Posterior cingulate gyrus (tissue), 11 donors: ENCODE measurements around the gene STIM2.

ENCODE experiments used
- DNase-seq, 10 donors: peaks; one replicate each; pipeline versions ENCODE4 v3.0.0 to v3.0.0-alpha.2; 2020 to 2021; ENCODE audit warnings: mixed read lengths in 3 of 10
- intact Hi-C: fragments of 100-400 bp; cut with DNase I; formaldehyde crosslinking; loops from one replicate; pipeline ENCODE4 v1.15.1; 2023

STIM2 gene

DNA sequence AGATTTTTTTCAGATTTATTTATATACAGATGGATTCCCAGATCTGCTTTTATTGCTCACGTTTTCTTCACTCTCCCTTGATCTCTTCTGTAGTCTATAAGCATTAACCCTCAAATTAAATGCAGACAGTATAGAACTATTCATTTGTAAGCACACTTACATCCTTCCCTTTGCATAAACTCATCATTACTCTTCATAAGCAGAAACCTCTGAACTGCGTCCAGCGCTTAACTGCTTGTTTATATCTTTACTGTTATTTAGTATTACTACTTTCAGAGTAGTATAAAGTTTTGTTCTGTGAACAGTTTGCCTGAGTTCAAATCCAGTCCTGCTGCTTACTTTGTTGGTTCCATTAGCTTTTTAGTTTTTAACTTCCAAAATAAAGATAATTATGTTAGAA lies 132.9 kb downstream of the STIM2 start:
- DNase-seq, result no peak
- intact Hi-C loops, result loop anchor here (5.0 kb wide), 1 partner anchor 136 kb away; no protein-coding TSS in a partner anchor

DNA sequence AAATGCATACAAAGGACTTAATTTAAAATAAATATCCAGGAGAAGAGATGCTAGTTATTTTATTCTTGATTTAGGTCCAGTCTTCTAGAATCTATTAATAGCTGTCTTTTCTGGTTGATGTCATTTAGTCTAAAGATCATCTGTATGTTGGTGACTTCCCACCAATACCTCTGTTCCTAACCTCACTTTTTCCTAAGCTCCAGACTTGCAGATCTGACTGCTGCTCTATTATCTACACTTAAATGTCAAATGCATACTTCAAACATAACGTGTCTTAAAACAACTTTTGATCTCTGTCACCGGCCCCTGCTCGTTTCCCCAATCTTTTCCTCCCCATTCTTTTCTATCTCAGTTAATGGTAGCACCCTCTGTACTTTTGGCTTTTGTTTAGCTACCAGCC lies 133.3 kb downstream of the STIM2 start:
- DNase-seq, result no peak
- intact Hi-C loops, result loop anchor here (5.0 kb wide), 1 partner anchor 137 kb away; no protein-coding TSS in a partner anchor

DNA sequence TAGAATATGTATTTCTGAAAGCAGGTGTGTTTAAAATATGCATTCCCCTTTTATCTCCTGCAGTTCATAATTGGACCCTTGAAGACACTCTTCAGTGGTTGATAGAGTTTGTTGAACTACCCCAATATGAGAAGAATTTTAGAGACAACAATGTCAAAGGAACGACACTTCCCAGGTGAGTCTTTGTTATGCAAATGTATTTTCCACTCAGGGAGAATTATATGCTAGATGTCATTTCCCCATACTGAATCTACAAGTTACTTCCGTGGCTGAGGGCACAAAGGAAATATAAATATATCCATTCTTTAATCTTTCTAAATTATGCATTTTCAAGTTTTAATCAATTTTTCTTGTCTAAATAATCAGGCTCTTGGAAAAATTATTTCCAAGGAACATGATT lies 134.7 kb downstream of the STIM2 start:
- intact Hi-C loops, result no loop called here
- DNase-seq, result no peak

DNA sequence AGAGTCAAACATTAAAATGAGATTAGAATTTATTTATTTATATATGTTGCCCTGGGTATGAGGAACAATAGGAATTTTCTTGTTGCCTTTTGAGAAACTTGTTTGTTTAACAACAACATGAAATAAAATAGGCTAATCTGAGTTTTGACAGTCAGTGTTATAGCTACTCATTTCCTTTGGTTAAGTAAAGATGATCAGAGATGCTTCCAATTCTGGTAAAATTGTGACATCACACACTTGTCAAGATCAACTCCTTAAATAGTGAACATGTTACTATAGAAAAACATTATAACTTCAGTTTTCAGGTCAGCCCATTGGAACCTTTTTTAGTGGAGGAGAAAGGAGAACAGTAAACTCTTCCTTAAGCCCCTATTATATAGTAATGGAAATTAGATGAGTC lies 136.1 kb downstream of the STIM2 start:
- intact Hi-C loops, result no loop called here
- DNase-seq, result no peak

DNA sequence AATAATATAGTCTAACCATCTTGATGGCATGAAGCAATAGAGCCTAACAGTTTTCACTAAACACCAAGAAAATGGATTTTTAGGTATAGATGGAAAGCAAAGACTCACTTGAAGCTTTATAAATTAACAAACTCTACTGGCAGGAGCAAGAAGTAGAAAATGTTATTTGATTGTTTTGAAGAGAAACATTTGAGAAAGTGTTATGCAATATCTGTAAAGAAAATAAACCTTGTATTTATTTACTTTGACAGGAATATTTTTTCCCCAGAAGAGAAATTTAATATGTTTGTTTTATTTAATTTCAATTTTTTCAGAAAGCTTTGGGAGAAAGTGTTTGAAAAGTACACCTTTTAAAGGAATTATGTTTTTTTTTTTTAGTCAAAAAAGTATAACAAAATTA lies 139.0 kb downstream of the STIM2 start:
- DNase-seq, result no peak
- intact Hi-C loops, result loop anchor here (10.0 kb wide), 1 partner anchor 1015 kb away; no protein-coding TSS in a partner anchor

DNA sequence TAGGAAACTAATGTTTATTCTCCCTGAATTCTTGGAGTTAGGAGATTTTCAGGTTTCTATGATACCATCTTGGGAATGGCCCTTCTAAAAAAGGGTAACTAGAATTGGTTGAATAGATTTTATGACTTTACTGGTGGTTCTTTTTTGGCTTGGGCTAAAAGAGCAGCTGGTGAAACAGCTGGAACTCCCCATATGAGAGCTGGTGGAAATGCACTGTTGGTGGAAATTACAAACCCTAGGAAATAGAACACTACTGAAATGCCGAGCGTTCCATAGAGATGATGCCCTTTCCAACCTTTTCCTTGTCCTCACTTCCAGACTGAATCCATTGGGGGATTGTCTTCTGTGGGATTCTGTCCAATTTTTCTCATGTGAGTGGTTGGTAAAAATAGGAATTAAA lies 139.5 kb downstream of the STIM2 start:
- intact Hi-C loops, result loop anchor here (10.0 kb wide), 1 partner anchor 1015 kb away; no protein-coding TSS in a partner anchor

DNA sequence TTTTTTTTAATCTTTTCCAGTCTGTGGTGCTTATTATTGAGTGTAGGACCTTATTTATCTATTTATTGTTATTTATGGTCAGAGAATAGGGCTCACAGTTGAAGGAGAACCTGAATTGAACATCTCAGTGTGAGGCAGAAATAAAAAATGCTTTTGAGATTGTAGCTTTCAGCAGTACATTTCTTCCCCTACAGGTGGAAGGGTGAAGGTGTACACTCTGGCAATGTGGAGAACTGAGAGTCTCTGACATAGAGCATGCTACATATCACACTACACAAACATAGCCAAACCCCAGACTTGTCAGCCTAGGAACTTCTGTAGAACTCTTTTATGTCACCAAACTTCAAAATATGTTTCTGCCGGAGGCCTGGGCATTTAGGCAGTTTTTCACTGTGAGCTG lies 140.2 kb downstream of the STIM2 start:
- DNase-seq, result no peak

More for the DNA sequence above, 139.5 kb downstream of the STIM2 start:
- no peak for DNase-seq

DNA sequence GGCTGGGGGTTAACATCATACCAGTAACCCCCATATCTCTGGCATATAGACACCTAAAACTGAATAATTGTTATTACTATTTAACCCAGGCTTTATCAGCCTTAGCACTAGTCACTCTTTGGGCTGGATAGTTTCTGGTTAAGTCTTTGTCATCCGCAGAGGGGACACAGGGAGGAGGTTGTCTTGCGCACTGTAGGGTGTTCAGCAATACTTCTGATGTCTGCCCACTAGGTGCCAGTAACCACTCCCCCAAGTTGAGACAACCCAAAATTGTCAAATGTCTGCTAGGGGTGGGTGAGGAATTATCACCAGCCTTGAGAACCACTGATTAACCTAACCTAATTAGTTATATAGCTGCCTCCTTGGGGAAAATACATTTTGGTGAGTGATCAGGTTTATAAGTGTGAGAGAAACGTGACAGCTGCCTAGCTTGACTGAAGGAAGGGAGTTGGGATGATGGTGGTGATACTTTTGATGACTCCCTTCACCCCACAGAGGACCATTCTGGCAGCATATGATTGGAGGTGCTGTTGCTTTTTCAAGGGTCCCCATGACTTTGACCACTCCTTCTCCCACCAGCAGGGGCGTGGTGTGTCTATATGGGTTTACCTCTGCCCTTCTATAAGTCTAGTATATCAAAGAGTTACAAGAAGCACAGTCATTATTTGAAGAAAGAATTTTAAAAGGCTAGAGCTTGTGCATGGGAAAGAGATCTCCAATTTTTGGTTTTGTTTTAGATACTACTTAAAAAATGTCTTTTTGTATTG lies 140.9 kb downstream of the STIM2 start:
- no peak for DNase-seq
- intact Hi-C loops, result loop anchor here (10.0 kb wide), 1 partner anchor 1017 kb away; no protein-coding TSS in a partner anchor

More for the DNA sequence above, 140.2 kb downstream of the STIM2 start:
- intact Hi-C loops, result loop anchor here (10.0 kb wide), 1 partner anchor 1016 kb away; no protein-coding TSS in a partner anchor

DNA sequence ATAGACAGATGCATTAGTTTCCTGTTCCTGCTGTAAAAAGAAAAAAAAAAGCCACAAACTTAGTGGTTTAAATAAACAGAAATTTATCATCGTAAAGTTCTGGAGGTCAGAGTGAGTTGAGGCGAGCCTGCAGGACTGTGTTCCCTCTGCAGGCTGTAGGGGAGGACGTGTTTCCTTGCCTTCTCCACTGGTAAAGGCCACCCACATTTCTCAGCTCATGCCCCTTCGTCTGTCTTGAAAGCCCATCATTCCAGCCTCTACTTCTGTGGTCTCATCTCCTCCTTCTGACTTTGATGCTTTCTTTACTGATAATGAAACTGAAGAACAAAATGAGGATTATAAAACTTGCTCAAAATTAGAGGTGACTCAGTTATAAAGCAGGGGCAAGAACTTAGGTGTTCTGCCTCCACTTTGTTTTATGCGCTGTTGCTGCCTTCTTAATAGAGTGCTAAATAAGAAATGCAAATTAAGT lies 143.0 kb downstream of the STIM2 start:
- intact Hi-C loops, result loop anchor here (10.0 kb wide), 1 partner anchor 1019 kb away; no protein-coding TSS in a partner anchor
- no peak for DNase-seq

DNA sequence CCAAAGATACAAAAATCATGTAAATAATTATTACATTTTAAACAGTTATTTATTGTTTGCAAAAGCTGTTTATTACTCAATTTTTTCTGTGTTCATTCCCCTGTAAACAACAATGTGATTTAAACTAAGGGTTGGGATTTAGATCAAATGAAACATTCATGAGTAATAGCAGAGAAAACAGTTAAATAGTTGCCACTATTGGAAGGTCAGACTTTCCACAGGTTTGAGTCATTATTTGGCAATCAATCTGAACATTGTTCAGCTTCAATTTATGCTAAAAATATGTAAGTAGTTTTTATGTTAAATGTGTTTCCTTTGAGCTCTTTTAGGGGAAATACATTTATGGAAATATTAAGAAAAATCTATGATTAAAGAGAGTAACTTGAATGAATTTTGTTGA lies 144.9 kb downstream of the STIM2 start:
- intact Hi-C loops, result loop anchor here (5.0 to 10.0 kb wide), 3 partner anchors 148 to 1021 kb away; no protein-coding TSS in a partner anchor
- no peak for DNase-seq

DNA sequence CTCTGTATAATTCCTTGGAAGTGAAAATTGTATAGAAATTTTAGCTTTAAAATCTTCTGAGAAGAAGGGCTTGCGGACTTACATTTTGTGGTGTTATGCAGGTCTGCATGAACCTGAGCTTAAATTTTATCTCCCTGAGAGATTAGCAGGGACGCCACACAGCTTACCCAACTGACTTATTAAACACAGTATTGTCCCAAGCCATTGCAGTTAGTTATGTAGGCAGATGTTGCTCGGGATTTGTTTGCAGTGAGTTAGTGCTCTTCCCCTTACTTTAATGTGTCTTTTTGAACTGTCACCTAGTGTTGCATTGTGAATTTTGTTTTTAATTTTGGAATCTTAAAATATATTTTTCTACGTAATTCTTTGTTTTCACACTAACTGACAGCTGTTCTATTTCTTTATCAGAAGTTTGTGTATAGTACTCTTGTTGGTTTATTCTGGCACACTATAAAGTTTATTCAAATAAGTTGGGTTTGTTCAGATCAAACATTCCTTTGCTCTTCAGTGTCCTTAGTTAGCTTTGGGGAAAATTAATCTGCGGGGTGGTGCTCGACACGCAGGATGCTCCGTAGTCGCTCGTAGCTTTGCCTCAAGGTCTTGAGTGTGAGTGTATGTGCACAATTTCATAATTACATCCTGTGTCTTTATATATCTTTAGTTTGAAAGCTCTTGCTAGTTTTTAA lies 145.4 kb downstream of the STIM2 start:
- intact Hi-C loops, result loop anchor here (5.0 to 10.0 kb wide), 3 partner anchors 149 to 1021 kb away; no protein-coding TSS in a partner anchor
- no peak for DNase-seq

DNA sequence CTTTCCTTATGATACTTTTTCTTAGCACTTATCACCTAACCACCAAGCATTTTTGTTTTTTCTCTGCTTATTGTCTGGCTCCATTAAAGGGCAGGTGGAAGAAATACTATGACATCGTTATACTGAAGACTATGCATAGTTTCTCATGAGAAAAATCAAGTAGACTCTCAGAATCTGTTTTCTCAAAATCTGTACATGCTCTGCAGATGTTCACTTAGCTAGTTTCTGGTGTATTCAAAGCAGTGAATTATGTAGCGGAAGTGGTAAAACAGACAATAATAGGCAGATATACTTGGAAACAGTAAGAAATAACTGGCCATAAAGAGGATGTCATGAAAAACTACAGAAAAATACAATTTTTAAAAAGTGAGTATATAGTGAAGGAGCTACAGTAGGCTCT lies 146.0 kb downstream of the STIM2 start:
- intact Hi-C loops, result loop anchor here (5.0 to 10.0 kb wide), 3 partner anchors 149 to 1022 kb away; no protein-coding TSS in a partner anchor
- no peak for DNase-seq

DNA sequence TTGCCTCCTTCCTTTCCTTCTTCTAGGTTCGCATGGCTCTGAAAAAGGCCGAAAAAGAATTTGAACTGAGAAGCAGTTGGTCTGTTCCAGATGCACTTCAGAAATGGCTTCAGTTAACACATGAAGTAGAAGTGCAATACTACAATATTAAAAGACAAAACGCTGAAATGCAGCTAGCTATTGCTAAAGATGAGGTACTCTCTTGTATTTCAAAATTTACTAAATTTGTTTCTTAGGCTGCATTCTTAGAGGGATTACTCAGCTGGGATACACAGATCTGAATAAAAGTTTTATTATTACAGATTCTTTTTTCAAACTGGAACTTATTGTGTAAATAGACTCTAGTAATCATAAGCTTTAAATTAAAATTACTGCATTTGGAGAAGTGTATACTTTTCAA lies 146.9 kb downstream of the STIM2 start:
- DNase-seq, result no peak
- intact Hi-C loops, result loop anchor here (5.0 to 10.0 kb wide), 3 partner anchors 150 to 1023 kb away; no protein-coding TSS in a partner anchor

DNA sequence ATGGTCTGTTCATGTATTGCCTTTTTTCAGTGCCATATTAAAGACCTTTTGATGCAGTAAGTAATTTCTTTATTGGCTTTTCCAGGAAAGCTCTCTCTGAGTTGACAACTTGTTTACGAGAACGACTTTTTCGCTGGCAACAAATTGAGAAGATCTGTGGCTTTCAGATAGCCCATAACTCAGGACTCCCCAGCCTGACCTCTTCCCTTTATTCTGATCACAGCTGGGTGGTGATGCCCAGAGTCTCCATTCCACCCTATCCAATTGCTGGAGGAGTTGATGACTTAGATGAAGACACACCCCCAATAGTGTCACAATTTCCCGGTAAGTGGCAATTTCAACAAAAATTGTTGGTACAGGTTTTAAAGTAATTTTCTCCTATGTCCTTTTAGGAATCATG lies 148.0 kb downstream of the STIM2 start:
- intact Hi-C loops, result loop anchor here (5.0 to 10.0 kb wide), 3 partner anchors 151 to 1024 kb away; no protein-coding TSS in a partner anchor

DNA sequence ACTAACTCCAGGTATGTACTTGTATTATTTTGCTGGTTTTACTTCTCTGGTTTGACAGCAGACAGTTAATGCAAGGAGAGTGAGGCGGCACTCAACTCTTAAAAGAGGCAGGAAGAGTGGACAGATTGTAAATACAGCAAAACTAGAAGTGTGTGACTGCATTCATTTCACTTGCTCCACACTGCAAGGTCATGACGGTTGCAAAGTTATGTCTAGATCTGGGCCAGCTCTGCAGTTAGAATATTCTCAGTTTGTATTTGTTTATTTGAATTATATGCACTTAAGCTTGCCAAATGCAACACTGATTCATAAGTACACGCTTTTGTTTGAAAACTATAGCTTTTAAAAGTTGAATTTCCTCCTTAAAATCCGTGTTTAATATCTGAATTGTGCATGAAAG lies 148.9 kb downstream of the STIM2 start:
- no peak for DNase-seq
- intact Hi-C loops, result loop anchor here (5.0 to 10.0 kb wide), 3 partner anchors 152 to 1025 kb away; no protein-coding TSS in a partner anchor

More for the DNA sequence above, 148.0 kb downstream of the STIM2 start:
- no peak for DNase-seq

DNA sequence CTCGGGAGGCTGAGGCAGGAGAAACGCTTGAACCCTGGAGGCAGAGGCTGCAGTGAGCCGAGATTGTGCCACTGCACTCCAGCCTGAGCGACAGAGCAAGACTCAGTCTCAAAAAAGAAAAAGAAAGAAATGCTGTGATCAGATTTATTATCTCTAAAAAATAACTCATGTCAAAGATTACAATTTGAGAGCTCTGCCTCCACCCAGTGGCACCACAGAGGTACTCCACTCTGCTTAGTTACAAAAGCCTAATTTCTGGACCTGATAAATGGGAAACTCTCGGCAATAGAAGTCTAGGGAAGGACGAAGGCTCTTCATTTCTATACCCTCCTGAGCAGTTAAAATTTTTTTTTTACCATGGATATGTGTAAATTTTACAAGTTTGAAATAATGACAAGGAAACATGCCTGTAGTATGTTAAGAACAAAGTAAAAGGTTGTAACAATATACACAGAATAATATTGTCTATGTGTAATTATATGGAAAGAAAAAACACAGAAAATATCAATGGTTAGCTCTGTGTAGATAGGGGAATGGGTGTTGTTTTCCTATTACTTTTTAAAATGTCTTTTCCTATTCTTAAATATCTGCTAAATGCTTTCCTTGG lies 149.8 kb downstream of the STIM2 start:
- peak in 9 of 10 donors; percentile 39 to 92 (median 65) for DNase-seq
- intact Hi-C loops, result loop anchor here (10.0 kb wide), 2 partner anchors 426 to 676 kb away; partner anchors contain the start of gene TBC1D19

DNA sequence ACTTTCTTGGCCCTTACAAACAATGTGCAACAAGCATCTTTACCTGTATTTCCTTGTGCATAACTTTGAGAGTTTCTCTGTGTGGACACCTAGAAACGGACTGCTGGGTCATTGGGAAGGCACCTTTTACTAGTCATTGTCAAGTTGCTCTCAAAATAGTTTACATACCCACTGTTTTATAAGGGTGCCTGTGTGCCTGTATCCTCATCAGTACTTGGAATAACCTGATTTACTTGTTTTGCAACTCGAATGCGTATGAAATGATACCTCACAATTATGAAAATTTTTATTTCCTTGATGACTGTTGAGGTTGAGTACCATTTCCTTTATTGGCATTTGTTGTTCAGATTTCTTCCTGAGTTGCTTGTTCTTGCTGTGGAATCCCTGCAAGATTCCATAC lies 150.8 kb downstream of the STIM2 start:
- DNase-seq, result no peak
- intact Hi-C loops, result loop anchor here (10.0 kb wide), 2 partner anchors 427 to 677 kb away; partner anchors contain the start of gene TBC1D19

DNA sequence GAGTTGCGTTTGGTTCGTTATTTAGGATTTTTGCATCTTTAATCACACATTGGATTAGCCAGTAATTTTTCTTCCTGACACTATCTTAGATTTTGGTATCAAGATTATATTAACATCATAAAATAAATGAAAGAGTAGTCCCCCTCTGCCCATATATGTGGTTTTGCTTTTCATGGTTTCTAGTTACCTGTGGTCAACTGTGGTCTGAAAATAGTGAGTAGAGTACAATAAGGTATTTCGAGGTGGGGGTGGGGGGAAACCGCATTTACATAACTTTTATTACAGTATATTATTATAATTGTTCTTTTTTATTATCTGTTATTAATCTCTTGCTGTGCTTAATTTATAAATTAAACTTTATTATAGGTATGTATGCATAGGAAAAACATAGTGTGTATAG lies 152.4 kb downstream of the STIM2 start:
- intact Hi-C loops, result loop anchor here (10.0 kb wide), 2 partner anchors 428 to 678 kb away; partner anchors contain the start of gene TBC1D19

DNA sequence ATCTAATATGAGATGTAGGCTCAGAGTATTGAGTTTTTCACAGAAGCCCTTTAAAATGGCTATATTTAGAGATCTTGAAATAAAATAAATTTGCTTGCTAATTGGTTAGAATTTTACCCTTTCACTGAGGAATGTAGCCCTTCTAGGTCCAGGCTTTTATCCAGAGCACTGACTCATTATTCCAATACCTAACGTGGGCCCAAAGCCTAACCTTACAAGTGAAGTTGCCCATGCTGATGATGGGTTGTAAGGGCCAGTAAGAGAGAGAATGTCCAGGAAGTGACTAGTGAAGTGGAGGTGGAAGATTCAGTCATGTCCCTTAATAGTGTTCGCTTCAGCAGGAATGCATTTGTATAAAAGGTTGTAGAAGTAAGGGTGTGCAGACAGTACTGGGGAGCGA lies 155.9 kb downstream of the STIM2 start:
- no peak for DNase-seq
- intact Hi-C loops, result loop anchor here (10.0 kb wide), 2 partner anchors 432 to 682 kb away; partner anchors contain the start of gene TBC1D19

More for the DNA sequence above, 152.4 kb downstream of the STIM2 start:
- no peak for DNase-seq

DNA sequence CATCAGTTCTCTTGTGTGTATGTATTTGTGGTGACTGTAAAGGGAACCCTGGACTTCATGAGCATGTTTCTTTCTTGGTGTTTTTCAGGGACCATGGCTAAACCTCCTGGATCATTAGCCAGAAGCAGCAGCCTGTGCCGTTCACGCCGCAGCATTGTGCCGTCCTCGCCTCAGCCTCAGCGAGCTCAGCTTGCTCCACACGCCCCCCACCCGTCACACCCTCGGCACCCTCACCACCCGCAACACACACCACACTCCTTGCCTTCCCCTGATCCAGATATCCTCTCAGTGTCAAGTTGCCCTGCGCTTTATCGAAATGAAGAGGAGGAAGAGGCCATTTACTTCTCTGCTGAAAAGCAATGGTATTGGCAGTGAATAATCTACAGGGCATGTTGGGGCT lies 157.0 kb downstream of the STIM2 start:
- no peak for DNase-seq
- intact Hi-C loops, result loop anchor here (10.0 kb wide), 2 partner anchors 433 to 683 kb away; partner anchors contain the start of gene TBC1D19
